Astrocyte (in vitro differentiated cells and primary cell): ENCODE measurements around the gene STK32A. TPM values are rescaled to one million over a fixed set of nuclear protein-coding genes. Genes with fewer than 3 reads are reported as not detected.
"Not testable (repeated sequence)": the region's sequence is repeated elsewhere in the genome, so short reads cannot be mapped to it uniquely, and the experiment has no call there.

Experiments
- DNase-seq: peaks from one replicate; pipeline ENCODE4 v3.0.0-alpha.2; 2010; ENCODE audit warnings: low read depth
- FAIRE-seq: peaks from 2 replicates; lab custom pipeline; 2011; peaks lifted over from hg19 to GRCh38; lab: Jason Lieb, UNC
- H2AFZ ChIP-seq: 2 replicates; pipeline ENCODE4 v1.6.0; 2012; ENCODE audit warnings: low read depth, low read length, inconsistent platforms
- H3K27ac ChIP-seq: 2 replicates; pipeline ENCODE4 v1.5.1; 2011; ENCODE audit warnings: low read depth, low read length, inconsistent platforms
- H3K27me3 ChIP-seq: 2 replicates; pipeline ENCODE4 v1.6.0; 2011; ENCODE audit warnings: low read length, inconsistent platforms; ENCODE audit not compliant: insufficient read depth
- H3K36me3 ChIP-seq: 2 replicates; pipeline ENCODE4 v1.5.1; 2011; ENCODE audit warnings: low read length, inconsistent platforms; ENCODE audit not compliant: insufficient read depth
- H3K4me1 ChIP-seq: 2 replicates; pipeline ENCODE4 v1.5.1; 2011; ENCODE audit warnings: low read length, inconsistent platforms; ENCODE audit not compliant: insufficient read depth
- H3K4me2 ChIP-seq: 2 replicates; pipeline ENCODE4 v1.6.0; 2012; ENCODE audit warnings: low read length, inconsistent platforms
- H3K4me3 ChIP-seq: 2 replicates; pipeline ENCODE4 v1.5.1; 2011; ENCODE audit warnings: low read depth, mild to moderate bottlenecking, low read length, inconsistent platforms; ENCODE audit not compliant: insufficient read depth
- H3K79me2 ChIP-seq: 2 replicates; pipeline ENCODE4 v1.6.0; 2012; ENCODE audit warnings: mild to moderate bottlenecking, low read length, inconsistent platforms; ENCODE audit not compliant: insufficient read depth
- H3K9ac ChIP-seq: 2 replicates; pipeline ENCODE4 v1.6.0; 2012; ENCODE audit warnings: mild to moderate bottlenecking, low read length, inconsistent platforms
- H3K9me3 ChIP-seq: 2 replicates; pipeline ENCODE4 v1.5.1; 2012; ENCODE audit warnings: low read depth, mild to moderate bottlenecking, low read length, inconsistent platforms; ENCODE audit not compliant: insufficient read depth
- H4K20me1 ChIP-seq: 2 replicates; pipeline ENCODE4 v1.6.0; 2012; ENCODE audit warnings: low read length, inconsistent platforms; ENCODE audit not compliant: insufficient read depth
- H3K27ac Mint-ChIP-seq: one replicate; pipeline ENCODE4 v1.8.0; 2021; ENCODE audit warnings: mild to moderate bottlenecking, mixed read lengths; ENCODE audit not compliant: unreplicated experiment
- H3K27me3 Mint-ChIP-seq: one replicate; pipeline ENCODE4 v1.8.0; 2021; ENCODE audit warnings: low read depth, mixed read lengths; ENCODE audit not compliant: unreplicated experiment
- H3K36me3 Mint-ChIP-seq: one replicate; pipeline ENCODE4 v1.8.0; 2021; ENCODE audit warnings: low read depth, mixed read lengths; ENCODE audit not compliant: unreplicated experiment
- H3K4me1 Mint-ChIP-seq: one replicate; pipeline ENCODE4 v1.8.0; 2021; ENCODE audit warnings: low read depth, mixed read lengths; ENCODE audit not compliant: unreplicated experiment
- H3K4me3 Mint-ChIP-seq: one replicate; pipeline ENCODE4 v1.8.0; 2021; ENCODE audit warnings: mild to moderate bottlenecking, moderate library complexity, mixed read lengths; ENCODE audit not compliant: unreplicated experiment
- H3K9me3 Mint-ChIP-seq: one replicate; pipeline ENCODE4 v1.8.0; 2021; ENCODE audit warnings: mild to moderate bottlenecking, mixed read lengths; ENCODE audit not compliant: unreplicated experiment
- CTCF ChIP-seq: IDR thresholded peaks from 2 replicates; pipeline ENCODE4 v1.5.1; 2011; ENCODE audit warnings: low read depth, mild to moderate bottlenecking, inconsistent platforms, low read length, moderate library complexity; ENCODE audit not compliant: insufficient read depth
- EZH2 ChIP-seq: IDR thresholded peaks from 2 replicates; pipeline ENCODE4 v1.6.1; 2012; ENCODE audit warnings: mild to moderate bottlenecking, low read length, inconsistent platforms; ENCODE audit not compliant: insufficient read depth
- total RNA-seq: library from RNA; stranded (reverse); gene quantifications from 2 replicates; pipeline ENCODE4 v1.2.1, GENCODE V29; 2021

Gene STK32A
- total RNA-seq, 1 donor from 2014 or later: 0.25 TPM

- H3K4me3 ChIP-seq: no peak overlapping the region
- peak overlapping the region; percentile 14 for H3K4me2 ChIP-seq
- no peaks in the 10 kb centered on the region for H3K9me3 Mint-ChIP-seq
- no peaks in the 10 kb centered on the region for H3K36me3 ChIP-seq
- H3K27ac ChIP-seq: no peak overlapping the region
- peaks cover 3% of the 10 kb centered on the region for H3K4me1 ChIP-seq
- no peak for FAIRE-seq
- H3K9me3 ChIP-seq: no peaks in the 10 kb centered on the region
- no peak overlapping the region for H2AFZ ChIP-seq
- peaks cover 8% of the 10 kb centered on the region for H3K4me1 Mint-ChIP-seq
- no peaks in the 10 kb centered on the region for H3K27me3 ChIP-seq
- H3K9ac ChIP-seq: no peak overlapping the region
- TF ChIP-seq CTCF (no peak), EZH2 (no peak)
- no peak overlapping the region for H3K4me3 Mint-ChIP-seq
- H3K79me2 ChIP-seq: no peaks in the 10 kb centered on the region
- H3K27ac Mint-ChIP-seq: no peak overlapping the region
- no peaks in the 10 kb centered on the region for H4K20me1 ChIP-seq
- peaks cover 3% of the 10 kb centered on the region for H3K36me3 Mint-ChIP-seq
- no peak for DNase-seq
- H3K27me3 Mint-ChIP-seq: peaks cover 3% of the 10 kb centered on the region
Measured at GRCh38 chr5:147359581-147359980, 124.8 kb downstream of the STK32A start.

GRCh38 chr5:147360816-147361215, 126.0 kb downstream of the STK32A start:
- H3K27ac ChIP-seq: no peak overlapping the region
- no peak overlapping the region for H3K9ac ChIP-seq
- peaks cover 3% of the 10 kb centered on the region for H3K4me1 ChIP-seq
- no peak overlapping the region for H3K27ac Mint-ChIP-seq
- no peak overlapping the region for H3K4me3 Mint-ChIP-seq
- H2AFZ ChIP-seq: no peak overlapping the region
- no peaks in the 10 kb centered on the region for H3K36me3 ChIP-seq
- peaks cover 3% of the 10 kb centered on the region for H3K36me3 Mint-ChIP-seq
- no peaks in the 10 kb centered on the region for H4K20me1 ChIP-seq
- DNase-seq: no peak
- H3K4me1 Mint-ChIP-seq: peaks cover 8% of the 10 kb centered on the region
- peaks cover 6% of the 10 kb centered on the region for H3K27me3 Mint-ChIP-seq
- no peak overlapping the region for H3K4me2 ChIP-seq
- no peak for FAIRE-seq
- H3K4me3 ChIP-seq: no peak overlapping the region
- H3K79me2 ChIP-seq: no peaks in the 10 kb centered on the region
- no peak for TF ChIP-seq CTCF
- TF ChIP-seq EZH2: no peak
- H3K27me3 ChIP-seq: no peaks in the 10 kb centered on the region
- no peaks in the 10 kb centered on the region for H3K9me3 ChIP-seq
- H3K9me3 Mint-ChIP-seq: peaks cover 5% of the 10 kb centered on the region

- no peak overlapping the region for H3K27ac ChIP-seq
- no peak overlapping the region for H3K9ac ChIP-seq
- Mint-ChIP-seq H3K4me3 (no peak overlapping the region), H3K4me1 (peaks cover 8% of the 10 kb centered on the region), H3K9me3 (peaks cover 5% of the 10 kb centered on the region), H3K27ac (no peak overlapping the region), H3K36me3 (peaks cover 3% of the 10 kb centered on the region), H3K27me3 (peaks cover 6% of the 10 kb centered on the region)
- no peak for DNase-seq
- H3K4me1 ChIP-seq: peaks cover 3% of the 10 kb centered on the region
- H3K27me3 ChIP-seq: no peaks in the 10 kb centered on the region
- no peak overlapping the region for H3K4me3 ChIP-seq
- no peak for FAIRE-seq
- H3K36me3 ChIP-seq: no peaks in the 10 kb centered on the region
- H3K79me2 ChIP-seq: no peaks in the 10 kb centered on the region
- no peaks in the 10 kb centered on the region for H3K9me3 ChIP-seq
- TF ChIP-seq CTCF (no peak), EZH2 (no peak)
- no peak overlapping the region for H3K4me2 ChIP-seq
- no peak overlapping the region for H2AFZ ChIP-seq
- no peaks in the 10 kb centered on the region for H4K20me1 ChIP-seq
Measured at GRCh38 chr5:147361441-147362175, 126.8 kb downstream of the STK32A start.

- DNase-seq, H3K27ac ChIP-seq, H3K79me2 ChIP-seq, H3K4me2 ChIP-seq, H3K4me1 Mint-ChIP-seq, H3K4me1 ChIP-seq, H3K36me3 ChIP-seq, H3K9me3 ChIP-seq, H2AFZ ChIP-seq, FAIRE-seq, H3K4me3 Mint-ChIP-seq, H3K27me3 ChIP-seq, H3K9me3 Mint-ChIP-seq, H3K9ac ChIP-seq, H3K36me3 Mint-ChIP-seq, H3K27ac Mint-ChIP-seq, H3K4me3 ChIP-seq, H4K20me1 ChIP-seq, H3K27me3 Mint-ChIP-seq: not testable (repeated sequence)
Measured at GRCh38 chr5:147367381-147367780, 132.6 kb downstream of the STK32A start.
